Panc1 (cell line): ENCODE measurements around the gene ADAR. TPM values are rescaled to one million over a fixed set of nuclear protein-coding genes. Genes with fewer than 3 reads are reported as not detected.

Experiments used
- ATAC-seq: fragments of 200-7000 bp; cut with Tn5 transposase; 2 replicates; pipeline ENCODE4 v1.9.1; 2020; ENCODE audit warnings: mild to moderate bottlenecking, moderate library complexity
- BruUV-seq: library from RNA; stranded (reverse); fragments of 400-500 nt; replicated peaks from 2 replicates; lab custom pipeline; 2021; lab: Mats Ljungman, UMichigan
- CTCF ChIA-PET: fragments of 300-600 bp; sonication (Branson Sonifier 250); formaldehyde crosslinking; loops from one replicate; lab custom pipeline; 2022; ENCODE audit warnings: antibody characterized with exemption; lab: Charles Lee
- POLR2A ChIA-PET: fragments of 300-600 bp; sonication (Branson Sonifier 250); formaldehyde crosslinking; loops from one replicate; lab custom pipeline; 2022; ENCODE audit warnings: antibody characterized with exemption; lab: Charles Lee
- DNase-seq: peaks from one replicate; pipeline ENCODE4 v3.0.0-alpha.2; 2010; ENCODE audit warnings: low read depth, low spot score
- H3K27ac ChIP-seq: 2 replicates; pipeline ENCODE4 v1.5.1; 2011; ENCODE audit warnings: mild to moderate bottlenecking, low read length, inconsistent platforms
- H3K27me3 ChIP-seq: fragments of 200-500 bp; sonication (Bioruptor generic); 2 replicates; pipeline ENCODE4 v1.6.0; 2014; ENCODE audit warnings: low read length, inconsistent platforms; ENCODE audit not compliant: control insufficient read depth, insufficient read depth
- H3K36me3 ChIP-seq: fragments of 200-500 bp; sonication (Bioruptor generic); 2 replicates; pipeline ENCODE4 v1.5.1; 2014; ENCODE audit warnings: inconsistent platforms, mild to moderate bottlenecking, low read length, moderate library complexity; ENCODE audit not compliant: control insufficient read depth, insufficient read depth
- H3K4me1 ChIP-seq: 2 replicates; pipeline ENCODE4 v1.5.1; 2011; ENCODE audit warnings: inconsistent platforms, mild to moderate bottlenecking, low read length, moderate library complexity; ENCODE audit not compliant: control insufficient read depth, insufficient read depth
- H3K4me3 ChIP-seq, 2 experiments: 2 replicates each; pipeline ENCODE4 v1.5.1; 2011 to 2012; ENCODE audit warnings: low read depth in 2 of 2, low read length in 2 of 2, mild to moderate bottlenecking in 2 of 2, inconsistent platforms in 1 of 2, moderate library complexity in 1 of 2
- H3K9me3 ChIP-seq: fragments of 200-500 bp; sonication (Bioruptor generic); 2 replicates; pipeline ENCODE4 v1.5.1; 2014; ENCODE audit warnings: low read depth, mild to moderate bottlenecking, inconsistent platforms, low read length, moderate library complexity; ENCODE audit not compliant: control insufficient read depth, insufficient read depth
- CTCF ChIP-seq: fragments of 450-650 bp; IDR thresholded peaks from 2 replicates; pipeline ENCODE4 v1.5.1; 2017; ENCODE audit warnings: mild to moderate bottlenecking
- POLR2AphosphoS5 ChIP-seq: IDR thresholded peaks from 2 replicates; pipeline ENCODE4 v1.6.1; 2012; ENCODE audit warnings: mild to moderate bottlenecking, low read depth, low read length, moderate library complexity
- REST ChIP-seq, 2 experiments: IDR thresholded peaks; 2 replicates each; pipeline ENCODE4 v1.6.1; 2011 to 2012; ENCODE audit warnings: low read depth in 2 of 2, control low read depth in 1 of 2, low read length in 1 of 2, mild to moderate bottlenecking in 1 of 2, moderate library complexity in 1 of 2; ENCODE audit not compliant: insufficient read depth in 1 of 2
- SIN3A ChIP-seq: IDR thresholded peaks from 2 replicates; pipeline ENCODE4 v1.6.1; 2012; ENCODE audit warnings: low read depth, mild to moderate bottlenecking, low read length, moderate library complexity, borderline replicate concordance; ENCODE audit not compliant: insufficient read depth
- TCF7L2 ChIP-seq: IDR thresholded peaks from 2 replicates; pipeline ENCODE4 v1.6.1; 2011; ENCODE audit warnings: mild to moderate bottlenecking, low read depth, low read length, inconsistent platforms
- in situ Hi-C: cut with HindIII; loops from 2 replicates; pipeline ENCODE4 v1.10.0; 2016; ENCODE audit warnings: low sequenced_read_pairs, low pct_unique_long_range_greater_than_20kb
- intact Hi-C: fragments of 100-400 bp; cut with micrococcal nuclease; formaldehyde crosslinking; loops from one replicate; pipeline ENCODE4 v1.10.0; 2022; ENCODE audit not compliant: unreplicated experiment
- total RNA-seq: library from RNA; stranded (reverse); gene quantifications from one replicate; pipeline ENCODE4 v1.2.1, GENCODE V29; 2021; ENCODE audit not compliant: unreplicated experiment

The ADAR gene
- total RNA-seq, 1 experiment from 2014 or later = 136 TPM

GRCh38 chr1:154586641-154587040 is 21.3 kb downstream of the ADAR start:
- H3K4me3 ChIP-seq = no peak overlapping the region
- POLR2A ChIA-PET = no interaction called here
- H3K27ac ChIP-seq = no peak overlapping the region
- CTCF ChIA-PET = no interaction called here
- intact Hi-C loops (no loop called here), in situ Hi-C loops (no loop called here)
- H3K9me3 ChIP-seq = no peaks in the 10 kb centered on the region
- H3K27me3 ChIP-seq = no peaks in the 10 kb centered on the region
- TF ChIP-seq POLR2AphosphoS5 (no peak), SIN3A (no peak), REST (IDR thresholded peaks at IDR 0.05; ENCODE audit: insufficient read depth in 1 of 2, low read depth in 2 of 2, low read length in 1 of 2) (no peak), CTCF (no peak), TCF7L2 (no peak)
- BruUV-seq = no TSS peak
- DNase-seq (no peak), ATAC-seq (no peak)
- no peaks in the 10 kb centered on the region; the same call in 1 of the 2 replicates for H3K4me1 ChIP-seq
- H3K36me3 ChIP-seq = peaks cover 34% of the 10 kb centered on the region; the same call in 1 of the 2 replicates

GRCh38 chr1:154586231-154586630 is 21.8 kb downstream of the ADAR start:
- POLR2A ChIA-PET = no interaction called here
- no peak overlapping the region for H3K4me3 ChIP-seq

More at GRCh38 chr1:154586231-154586630, 21.8 kb downstream of the ADAR start:
- CTCF ChIA-PET = no interaction called here
- Histone ChIP-seq H3K9me3 (no peaks in the 10 kb centered on the region), H3K27ac (no peak overlapping the region), H3K36me3 (peaks cover 34% of the 10 kb centered on the region; the same call in 1 of the 2 replicates), H3K27me3 (no peaks in the 10 kb centered on the region), H3K4me1 (no peaks in the 10 kb centered on the region; the same call in 1 of the 2 replicates)
- in situ Hi-C loops = no loop called here
- no peak for TF ChIP-seq CTCF
- TF ChIP-seq SIN3A = no peak
- no peak for TF ChIP-seq POLR2AphosphoS5
- no peak for TF ChIP-seq TCF7L2
- no peak for TF ChIP-seq REST (IDR thresholded peaks at IDR 0.05; ENCODE audit: insufficient read depth in 1 of 2, low read depth in 2 of 2, low read length in 1 of 2)
- ATAC-seq (no peak; the same call in 1 of the 2 replicates), DNase-seq (no peak)
- intact Hi-C loops = no loop called here
- BruUV-seq = no TSS peak
